Measurements from ENCODE around the gene ATG10.
"Not testable (repeated sequence)": the region's sequence is repeated elsewhere in the genome, so short reads cannot be mapped to it uniquely, and the experiment has no call there.

ATG10 gene

DNA sequence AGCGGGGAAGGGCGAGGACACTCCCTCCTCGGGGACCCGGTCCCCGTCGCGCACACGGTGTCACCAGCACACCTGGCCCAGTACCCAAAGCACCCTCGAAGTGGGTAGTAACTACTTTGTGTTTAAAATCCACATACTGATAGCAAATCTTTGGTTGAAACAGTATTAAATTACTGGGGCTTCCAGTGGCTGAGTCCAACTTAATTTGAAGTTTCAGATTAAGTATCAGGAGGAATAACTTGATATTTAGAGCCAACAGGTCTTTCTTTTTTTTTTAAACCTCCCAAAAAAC, 615 bp downstream of the ATG10 start:
- ATAC-seq (ENCODE audit: insufficient read depth, low read depth), result no peak
- H4K20me1 ChIP-seq (ENCODE audit: insufficient read depth, low read length), result no peaks in the 10 kb centered on the region
- H3K4me1 ChIP-seq (ENCODE audit: insufficient read depth, low read length), result peaks cover 37% of the 10 kb centered on the region
- peaks cover 11% of the 10 kb centered on the region for H3K36me3 ChIP-seq (ENCODE audit: insufficient read depth, low read length)
- H3K79me2 ChIP-seq (ENCODE audit: insufficient read depth, low read length), result peaks cover 48% of the 10 kb centered on the region
- H3K27me3 ChIP-seq (ENCODE audit: insufficient read depth, low read length, poor library complexity), result no peaks in the 10 kb centered on the region
- TF ChIP-seq, protein P1, sequence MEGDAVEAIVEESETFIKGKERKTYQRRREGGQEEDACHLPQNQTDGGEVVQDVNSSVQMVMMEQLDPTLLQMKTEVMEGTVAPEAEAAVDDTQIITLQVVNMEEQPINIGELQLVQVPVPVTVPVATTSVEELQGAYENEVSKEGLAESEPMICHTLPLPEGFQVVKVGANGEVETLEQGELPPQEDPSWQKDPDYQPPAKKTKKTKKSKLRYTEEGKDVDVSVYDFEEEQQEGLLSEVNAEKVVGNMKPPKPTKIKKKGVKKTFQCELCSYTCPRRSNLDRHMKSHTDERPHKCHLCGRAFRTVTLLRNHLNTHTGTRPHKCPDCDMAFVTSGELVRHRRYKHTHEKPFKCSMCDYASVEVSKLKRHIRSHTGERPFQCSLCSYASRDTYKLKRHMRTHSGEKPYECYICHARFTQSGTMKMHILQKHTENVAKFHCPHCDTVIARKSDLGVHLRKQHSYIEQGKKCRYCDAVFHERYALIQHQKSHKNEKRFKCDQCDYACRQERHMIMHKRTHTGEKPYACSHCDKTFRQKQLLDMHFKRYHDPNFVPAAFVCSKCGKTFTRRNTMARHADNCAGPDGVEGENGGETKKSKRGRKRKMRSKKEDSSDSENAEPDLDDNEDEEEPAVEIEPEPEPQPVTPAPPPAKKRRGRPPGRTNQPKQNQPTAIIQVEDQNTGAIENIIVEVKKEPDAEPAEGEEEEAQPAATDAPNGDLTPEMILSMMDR (IDR thresholded peaks at IDR 0.05; ENCODE audit: borderline replicate concordance, extremely low read depth, low read length, poor library complexity, severe bottlenecking), result no peak
- TF ChIP-seq EZH2 (IDR thresholded peaks at IDR 0.05; ENCODE audit: borderline replicate concordance, low read depth, low read length, severe bottlenecking), result no peak
- H2AFZ ChIP-seq (ENCODE audit: low read depth, low read length), result peak overlapping the region; percentile 80
- H3K9me3 ChIP-seq (ENCODE audit: insufficient read depth, low read length, severe bottlenecking), result no peaks in the 10 kb centered on the region
- DNase-seq, result no peak
- H3K4me3 ChIP-seq (ENCODE audit: low read depth in 1 of 2, low read length in 2 of 2), result peak overlapping the region; percentile 64 to 77
- H3K9ac ChIP-seq (ENCODE audit: low read depth, low read length), result peak overlapping the region; percentile 96
- H3K27ac ChIP-seq (ENCODE audit: low read length), result peak overlapping the region; percentile 96
- H3K4me2 ChIP-seq (ENCODE audit: insufficient read depth, low read length), result peak overlapping the region; percentile 68

DNA sequence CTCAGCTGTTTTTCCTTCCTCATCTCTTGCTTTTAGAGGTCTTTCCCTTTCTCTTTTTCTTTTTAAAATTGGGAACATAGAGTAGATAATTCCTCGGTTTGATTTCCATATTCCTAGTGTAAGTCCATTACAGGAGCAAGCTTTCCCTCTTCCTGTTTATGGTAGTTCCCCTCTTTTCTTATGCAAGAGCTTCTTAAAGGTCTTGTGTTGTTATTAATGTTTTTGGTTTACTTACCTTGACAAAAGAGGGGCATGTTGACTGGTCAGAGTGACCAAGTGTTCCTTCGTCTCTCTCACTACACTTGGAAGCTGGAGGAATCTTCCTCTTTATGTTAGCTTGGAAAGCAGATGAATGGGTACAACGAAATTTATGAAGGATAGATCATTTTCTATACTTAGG, 8.3 kb downstream of the ATG10 start:
- ATAC-seq (ENCODE audit: insufficient read depth, low read depth) (no peak), DNase-seq (no peak)
- no peak overlapping the region for H2AFZ ChIP-seq (ENCODE audit: low read depth, low read length)
- H3K9ac ChIP-seq (ENCODE audit: low read depth, low read length), result no peak overlapping the region
- no peaks in the 10 kb centered on the region for H3K4me1 ChIP-seq (ENCODE audit: insufficient read depth, low read length)
- TF ChIP-seq EZH2 (IDR thresholded peaks at IDR 0.05; ENCODE audit: borderline replicate concordance, low read depth, low read length, severe bottlenecking), result no peak
- TF ChIP-seq, protein P1 (IDR thresholded peaks at IDR 0.05; ENCODE audit: borderline replicate concordance, extremely low read depth, low read length, poor library complexity, severe bottlenecking), result no peak
- no peaks in the 10 kb centered on the region for H3K9me3 ChIP-seq (ENCODE audit: insufficient read depth, low read length, severe bottlenecking)
- peaks cover 33% of the 10 kb centered on the region for H3K79me2 ChIP-seq (ENCODE audit: insufficient read depth, low read length)
- peaks cover 44% of the 10 kb centered on the region for H3K36me3 ChIP-seq (ENCODE audit: insufficient read depth, low read length)
- H3K27ac ChIP-seq (ENCODE audit: low read length), result no peak overlapping the region
- no peak overlapping the region for H3K4me3 ChIP-seq (ENCODE audit: low read depth in 1 of 2, low read length in 2 of 2)
- H3K4me2 ChIP-seq (ENCODE audit: insufficient read depth, low read length), result no peak overlapping the region
- H4K20me1 ChIP-seq (ENCODE audit: insufficient read depth, low read length), result no peaks in the 10 kb centered on the region
- H3K27me3 ChIP-seq (ENCODE audit: insufficient read depth, low read length, poor library complexity), result no peaks in the 10 kb centered on the region

DNA sequence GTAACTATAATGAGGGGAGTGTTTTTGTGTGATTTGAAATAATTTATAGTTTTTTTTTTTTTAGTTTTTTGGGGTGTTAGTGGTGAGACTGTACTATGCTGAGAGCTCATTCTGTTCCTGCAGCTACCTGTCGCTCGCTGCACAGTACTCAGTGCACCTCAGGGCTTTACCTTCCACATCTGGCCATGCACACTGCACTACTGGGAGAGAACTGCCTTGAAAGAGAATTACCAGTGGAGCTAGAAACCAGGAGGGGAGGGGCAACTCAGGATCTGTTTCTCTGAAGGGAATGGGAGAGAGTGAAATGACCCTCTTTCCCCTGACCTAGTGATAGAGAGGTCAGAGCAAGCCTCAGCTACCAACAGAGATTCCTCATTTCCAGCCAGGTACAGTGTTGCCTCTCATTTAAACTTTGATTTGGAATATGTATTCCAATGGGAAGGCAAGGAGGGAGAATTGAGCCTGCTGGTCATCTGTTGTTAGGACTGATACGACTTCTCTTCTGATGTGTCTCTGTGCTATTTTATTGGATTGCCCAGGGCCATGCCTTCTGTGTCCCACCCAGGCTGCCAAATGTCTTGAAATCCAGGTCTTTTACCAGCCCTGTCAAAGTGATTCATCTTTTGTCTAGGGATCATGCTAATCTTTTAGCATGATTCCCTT, 8.9 kb downstream of the ATG10 start:
- H3K79me2 ChIP-seq (ENCODE audit: insufficient read depth, low read length), result peaks cover 30% of the 10 kb centered on the region
- ATAC-seq (ENCODE audit: insufficient read depth, low read depth), result no peak
- no peak for DNase-seq
- no peak overlapping the region for H3K4me2 ChIP-seq (ENCODE audit: insufficient read depth, low read length)
- H3K9ac ChIP-seq (ENCODE audit: low read depth, low read length), result no peak overlapping the region
- no peaks in the 10 kb centered on the region for H4K20me1 ChIP-seq (ENCODE audit: insufficient read depth, low read length)
- no peaks in the 10 kb centered on the region for H3K27me3 ChIP-seq (ENCODE audit: insufficient read depth, low read length, poor library complexity)
- no peak for TF ChIP-seq EZH2 (IDR thresholded peaks at IDR 0.05; ENCODE audit: borderline replicate concordance, low read depth, low read length, severe bottlenecking)
- TF ChIP-seq, protein P1 (IDR thresholded peaks at IDR 0.05; ENCODE audit: borderline replicate concordance, extremely low read depth, low read length, poor library complexity, severe bottlenecking), result no peak
- H3K27ac ChIP-seq (ENCODE audit: low read length), result no peak overlapping the region
- H3K4me1 ChIP-seq (ENCODE audit: insufficient read depth, low read length), result no peaks in the 10 kb centered on the region
- H3K36me3 ChIP-seq (ENCODE audit: insufficient read depth, low read length), result peaks cover 44% of the 10 kb centered on the region
- no peak overlapping the region for H2AFZ ChIP-seq (ENCODE audit: low read depth, low read length)
- no peaks in the 10 kb centered on the region for H3K9me3 ChIP-seq (ENCODE audit: insufficient read depth, low read length, severe bottlenecking)
- H3K4me3 ChIP-seq (ENCODE audit: low read depth in 1 of 2, low read length in 2 of 2), result no peak overlapping the region

DNA sequence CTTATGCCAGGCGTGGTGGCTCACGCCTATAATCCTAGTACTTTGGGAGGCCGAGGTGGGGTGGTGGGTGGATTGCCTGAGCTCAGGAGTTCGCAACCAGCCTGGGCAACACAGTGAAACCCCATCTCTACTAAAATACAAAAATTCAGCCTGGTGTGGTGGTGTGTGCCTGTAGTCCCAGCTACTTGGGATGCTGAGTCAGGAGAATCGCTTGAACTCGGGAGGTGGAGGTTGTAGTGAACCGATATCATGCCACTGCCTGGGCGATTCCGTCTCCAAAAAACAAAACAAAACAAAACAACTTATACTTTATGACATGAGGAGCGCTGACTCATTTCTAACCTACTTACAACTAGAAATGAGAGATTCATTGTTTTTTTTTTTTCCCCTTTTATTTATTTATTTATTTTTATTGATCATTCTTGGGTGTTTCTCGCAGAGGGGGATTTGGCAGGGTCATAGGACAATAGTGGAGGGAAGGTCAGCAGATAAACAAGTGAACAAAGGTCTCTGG, 10.4 kb downstream of the ATG10 start:
- Histone ChIP-seq H3K79me2 (ENCODE audit: insufficient read depth, low read length) (peaks cover 22% of the 10 kb centered on the region), H3K36me3 (ENCODE audit: insufficient read depth, low read length) (peaks cover 44% of the 10 kb centered on the region)
- H3K27ac ChIP-seq (ENCODE audit: low read length); H3K27me3 ChIP-seq (ENCODE audit: insufficient read depth, low read length, poor library complexity); H3K4me1 ChIP-seq (ENCODE audit: insufficient read depth, low read length); ATAC-seq (ENCODE audit: insufficient read depth, low read depth); H3K9me3 ChIP-seq (ENCODE audit: insufficient read depth, low read length, severe bottlenecking); H3K4me3 ChIP-seq (ENCODE audit: low read depth in 1 of 2, low read length in 2 of 2); H3K4me2 ChIP-seq (ENCODE audit: insufficient read depth, low read length); H3K9ac ChIP-seq (ENCODE audit: low read depth, low read length); H4K20me1 ChIP-seq (ENCODE audit: insufficient read depth, low read length); H2AFZ ChIP-seq (ENCODE audit: low read depth, low read length); DNase-seq: not testable (repeated sequence)

DNA sequence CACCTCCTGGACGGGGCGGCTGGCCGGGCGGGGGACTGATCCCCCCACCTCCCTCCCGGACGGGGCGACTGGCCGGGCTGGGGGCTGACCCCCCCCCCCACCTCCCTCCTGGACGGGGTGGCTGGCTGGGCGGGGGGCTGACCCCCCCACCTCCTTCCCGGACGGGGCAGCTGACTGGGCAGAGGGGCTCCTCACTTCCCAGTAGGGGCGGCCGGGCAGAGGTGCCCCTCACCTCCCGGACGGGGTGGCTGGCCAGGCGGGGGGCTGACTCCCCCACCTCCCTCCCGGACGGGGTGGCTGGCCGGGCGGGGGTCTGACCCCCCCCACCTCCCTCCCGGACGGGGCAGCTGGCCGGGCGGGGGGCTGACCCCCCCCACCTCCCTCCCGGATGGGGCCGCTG, 11.3 kb downstream of the ATG10 start:
- peaks cover 44% of the 10 kb centered on the region for H3K36me3 ChIP-seq (ENCODE audit: insufficient read depth, low read length)
- H3K27me3 ChIP-seq (ENCODE audit: insufficient read depth, low read length, poor library complexity); DNase-seq; H3K4me3 ChIP-seq (ENCODE audit: low read depth in 1 of 2, low read length in 2 of 2); H3K4me2 ChIP-seq (ENCODE audit: insufficient read depth, low read length); H3K9me3 ChIP-seq (ENCODE audit: insufficient read depth, low read length, severe bottlenecking); H2AFZ ChIP-seq (ENCODE audit: low read depth, low read length); H3K27ac ChIP-seq (ENCODE audit: low read length); H3K9ac ChIP-seq (ENCODE audit: low read depth, low read length); H3K4me1 ChIP-seq (ENCODE audit: insufficient read depth, low read length); ATAC-seq (ENCODE audit: insufficient read depth, low read depth); H4K20me1 ChIP-seq (ENCODE audit: insufficient read depth, low read length): not testable (repeated sequence)
- H3K79me2 ChIP-seq (ENCODE audit: insufficient read depth, low read length), result peaks cover 18% of the 10 kb centered on the region

DNA sequence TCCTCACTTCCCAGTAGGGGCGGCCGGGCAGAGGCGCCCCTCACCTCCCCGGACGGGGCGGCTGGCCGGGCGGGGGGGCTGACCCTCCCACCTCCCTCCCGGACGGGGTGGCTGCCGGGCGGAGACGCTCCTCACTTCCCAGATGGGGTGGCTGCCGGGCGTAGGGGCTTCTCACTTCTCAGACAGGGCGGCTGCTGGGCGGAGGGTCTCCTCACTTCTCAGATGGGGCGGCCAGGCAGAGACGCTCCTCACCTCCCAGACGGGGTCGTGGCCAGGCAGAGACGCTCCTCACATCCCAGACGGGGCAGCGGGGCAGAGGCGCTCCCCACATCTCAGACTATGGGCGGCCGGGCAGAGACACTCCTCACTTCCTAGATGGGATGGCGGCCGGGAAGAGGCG, 11.7 kb downstream of the ATG10 start:
- not testable (repeated sequence) for ATAC-seq (ENCODE audit: insufficient read depth, low read depth); H3K4me2 ChIP-seq (ENCODE audit: insufficient read depth, low read length); H3K27me3 ChIP-seq (ENCODE audit: insufficient read depth, low read length, poor library complexity); H4K20me1 ChIP-seq (ENCODE audit: insufficient read depth, low read length); H3K4me1 ChIP-seq (ENCODE audit: insufficient read depth, low read length); H3K9me3 ChIP-seq (ENCODE audit: insufficient read depth, low read length, severe bottlenecking); DNase-seq; H3K9ac ChIP-seq (ENCODE audit: low read depth, low read length); H3K27ac ChIP-seq (ENCODE audit: low read length); H2AFZ ChIP-seq (ENCODE audit: low read depth, low read length); H3K4me3 ChIP-seq (ENCODE audit: low read depth in 1 of 2, low read length in 2 of 2)
- Histone ChIP-seq H3K79me2 (ENCODE audit: insufficient read depth, low read length) (peaks cover 15% of the 10 kb centered on the region), H3K36me3 (ENCODE audit: insufficient read depth, low read length) (peaks cover 42% of the 10 kb centered on the region)
